HG03103 (cell line): ENCODE data around the gene BRPF3.
A peak's percentile ranks its signal among the peaks of the same experiment; 100 is the strongest.
"Not testable (repeated sequence)": the region's sequence is repeated elsewhere in the genome, so short reads cannot be mapped to it uniquely, and the experiment has no call there.

Source experiments
- ATAC-seq: cut with Tn5 transposase; IDR thresholded peaks from one replicate; pipeline ENCODE4 v1.9.1; 2021; ENCODE audit warnings: low read depth; ENCODE audit not compliant: unreplicated experiment

BRPF3 gene

GRCh38 chr6:36200154-36200891, 3.8 kb downstream of the BRPF3 start:
- no peak for ATAC-seq

DNA sequence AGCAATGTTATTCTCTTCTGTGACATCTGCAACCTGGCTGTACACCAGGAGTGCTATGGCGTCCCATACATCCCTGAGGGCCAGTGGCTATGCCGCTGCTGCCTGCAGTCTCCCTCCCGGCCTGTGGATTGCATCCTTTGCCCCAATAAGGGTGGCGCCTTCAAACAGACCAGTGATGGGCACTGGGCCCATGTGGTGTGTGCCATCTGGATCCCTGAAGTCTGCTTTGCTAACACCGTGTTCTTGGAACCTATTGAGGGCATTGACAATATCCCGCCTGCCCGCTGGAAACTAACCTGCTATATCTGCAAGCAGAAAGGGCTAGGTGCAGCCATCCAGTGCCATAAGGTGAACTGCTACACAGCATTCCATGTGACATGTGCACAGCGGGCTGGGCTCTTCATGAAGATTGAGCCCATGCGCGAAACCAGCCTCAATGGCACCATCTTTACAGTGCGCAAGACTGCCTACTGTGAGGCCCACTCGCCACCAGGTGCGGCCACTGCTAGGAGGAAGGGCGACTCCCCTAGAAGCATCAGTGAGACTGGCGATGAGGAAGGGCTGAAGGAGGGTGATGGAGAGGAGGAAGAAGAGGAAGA, 4.6 kb downstream of the BRPF3 start:
- ATAC-seq: no peak

DNA sequence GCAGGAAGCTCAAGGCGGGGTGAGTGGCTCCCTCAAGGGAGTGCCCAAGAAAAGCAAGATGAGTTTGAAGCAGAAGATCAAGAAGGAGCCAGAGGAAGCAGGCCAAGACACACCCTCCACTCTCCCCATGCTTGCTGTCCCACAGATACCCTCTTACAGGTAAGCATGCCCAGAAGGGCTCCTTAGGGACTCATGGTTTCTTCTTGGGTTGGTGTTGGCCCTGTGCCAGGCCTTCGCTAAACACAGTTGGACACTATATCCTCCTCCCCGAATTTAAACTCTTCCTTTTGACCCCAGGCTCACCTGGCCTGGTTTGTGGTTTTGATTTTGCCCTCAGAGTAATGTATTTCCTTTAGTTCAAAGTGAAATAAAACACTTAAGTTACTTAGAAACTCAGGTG, 5.1 kb downstream of the BRPF3 start:
- no peak for ATAC-seq

- no peak for ATAC-seq
Observed at GRCh38 chr6:36202101-36202500, 5.6 kb downstream of the BRPF3 start.

DNA sequence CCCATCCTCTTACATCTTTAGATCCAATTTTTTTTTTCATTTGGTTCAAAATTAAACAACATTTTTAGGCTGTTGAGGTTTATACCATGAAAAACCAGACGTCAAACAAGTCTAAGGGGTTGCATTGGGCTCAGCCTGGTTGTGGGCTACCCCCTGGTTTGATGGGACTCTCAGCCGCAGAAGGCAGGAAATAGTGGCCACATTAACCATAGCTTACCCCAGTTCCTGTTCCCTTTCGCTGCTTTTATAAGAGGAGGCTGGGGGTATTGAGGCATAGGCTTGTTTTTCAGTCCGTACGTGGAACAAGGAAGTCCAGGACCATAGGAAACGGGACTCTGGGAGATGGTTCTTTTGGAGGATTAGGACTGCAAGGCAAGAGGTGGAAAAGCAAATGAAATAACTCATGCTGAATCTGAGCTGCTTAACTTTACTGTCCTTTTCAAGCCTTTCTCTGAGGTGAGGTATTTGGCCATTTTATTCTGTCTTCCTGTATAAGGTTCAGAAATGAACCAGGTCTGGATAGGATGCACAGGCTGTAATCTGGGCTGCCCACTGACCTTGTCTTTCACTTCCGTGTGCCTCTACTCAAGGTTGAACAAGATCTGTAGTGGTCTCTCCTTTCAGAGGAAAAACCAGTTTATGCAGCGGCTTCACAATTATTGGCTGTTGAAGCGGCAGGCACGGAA, 7.7 kb downstream of the BRPF3 start:
- peak; percentile 51 for ATAC-seq

DNA sequence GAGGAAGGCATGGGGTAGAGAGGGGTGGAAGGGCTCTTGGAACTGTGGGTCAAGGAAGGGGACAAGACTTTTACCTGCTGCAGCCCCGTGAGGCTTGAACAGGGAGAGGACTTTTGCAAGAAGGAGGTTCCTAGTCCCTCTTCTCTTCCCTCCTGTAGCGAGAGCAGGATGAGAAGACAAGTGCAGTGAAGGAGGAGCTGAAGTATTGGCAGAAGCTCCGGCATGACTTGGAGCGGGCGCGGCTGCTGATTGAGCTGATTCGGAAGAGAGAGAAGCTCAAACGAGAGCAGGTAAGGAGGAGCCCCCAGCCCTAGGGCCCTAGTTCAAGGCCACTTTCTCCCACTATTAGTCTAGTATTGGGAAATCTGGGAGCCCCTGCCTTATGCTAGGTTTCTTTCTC, 10.6 kb downstream of the BRPF3 start:
- ATAC-seq: no peak

GRCh38 chr6:36209606-36210005, 13.1 kb downstream of the BRPF3 start:
- no peak for ATAC-seq

DNA sequence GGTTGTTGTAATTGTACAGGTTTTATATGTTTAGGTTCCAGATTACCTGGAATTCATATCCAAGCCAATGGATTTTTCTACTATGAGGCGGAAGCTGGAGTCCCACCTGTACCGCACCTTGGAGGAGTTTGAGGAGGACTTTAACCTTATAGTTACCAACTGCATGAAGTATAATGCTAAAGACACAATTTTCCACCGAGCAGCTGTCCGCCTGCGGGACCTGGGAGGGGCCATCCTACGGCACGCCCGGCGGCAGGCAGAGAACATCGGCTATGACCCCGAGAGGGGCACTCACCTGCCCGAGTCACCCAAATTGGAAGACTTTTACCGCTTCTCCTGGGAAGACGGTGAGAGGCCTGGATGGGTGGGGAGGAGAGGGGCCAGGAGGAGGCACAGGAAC, 13.6 kb downstream of the BRPF3 start:
- ATAC-seq: no peak

DNA sequence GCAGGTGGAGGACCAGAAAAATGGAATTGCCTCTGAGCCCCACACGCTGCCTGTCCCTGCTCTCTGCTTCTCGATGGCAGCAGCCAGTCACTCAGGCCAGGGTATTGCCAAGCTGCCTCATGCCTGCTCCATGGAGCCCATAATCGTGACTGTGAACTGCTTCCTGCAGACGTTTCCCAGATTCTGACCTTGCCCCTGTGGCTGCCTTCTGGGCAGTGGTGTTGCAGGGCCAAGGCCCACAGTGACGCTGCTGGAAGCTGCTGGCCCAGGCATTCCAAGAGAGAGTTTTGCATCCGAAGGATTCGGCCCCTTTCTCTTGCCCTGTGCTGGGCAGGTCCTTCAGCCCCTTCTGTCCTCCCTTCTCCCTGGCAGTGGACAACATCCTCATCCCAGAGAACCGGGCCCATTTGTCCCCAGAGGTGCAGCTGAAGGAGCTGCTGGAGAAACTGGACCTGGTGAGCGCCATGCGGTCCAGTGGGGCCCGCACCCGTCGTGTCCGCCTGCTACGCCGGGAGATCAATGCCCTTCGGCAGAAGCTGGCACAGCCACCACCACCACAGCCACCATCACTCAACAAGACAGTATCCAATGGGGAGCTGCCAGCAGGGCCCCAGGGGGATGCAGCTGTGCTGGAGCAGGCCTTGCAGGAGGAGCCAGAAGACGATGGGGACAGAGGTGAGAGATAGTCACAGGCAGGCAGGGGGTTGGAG, 14.5 kb downstream of the BRPF3 start:
- no peak for ATAC-seq

DNA sequence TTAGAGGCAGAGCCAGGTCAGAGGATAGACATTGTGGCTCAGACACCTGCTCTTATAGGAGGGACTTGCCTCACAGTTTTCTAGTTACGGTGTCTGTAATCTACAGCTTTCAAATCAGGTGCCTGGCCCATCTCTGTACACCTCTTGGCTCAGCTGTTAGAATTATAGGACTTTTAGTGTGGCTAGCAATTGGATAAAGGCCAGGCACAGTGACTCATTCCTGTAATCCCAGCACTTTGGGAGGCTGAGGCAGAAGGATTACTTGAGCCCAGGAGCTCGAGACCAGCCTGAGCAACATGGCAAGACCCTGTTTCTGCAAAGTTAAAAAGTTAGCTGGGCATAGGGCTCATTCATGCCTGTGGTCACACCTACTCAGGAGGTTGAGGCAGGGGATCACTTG, 20.0 kb downstream of the BRPF3 start:
- no peak for ATAC-seq

GRCh38 chr6:36217188-36217587, 20.6 kb downstream of the BRPF3 start:
- no peak for ATAC-seq

DNA sequence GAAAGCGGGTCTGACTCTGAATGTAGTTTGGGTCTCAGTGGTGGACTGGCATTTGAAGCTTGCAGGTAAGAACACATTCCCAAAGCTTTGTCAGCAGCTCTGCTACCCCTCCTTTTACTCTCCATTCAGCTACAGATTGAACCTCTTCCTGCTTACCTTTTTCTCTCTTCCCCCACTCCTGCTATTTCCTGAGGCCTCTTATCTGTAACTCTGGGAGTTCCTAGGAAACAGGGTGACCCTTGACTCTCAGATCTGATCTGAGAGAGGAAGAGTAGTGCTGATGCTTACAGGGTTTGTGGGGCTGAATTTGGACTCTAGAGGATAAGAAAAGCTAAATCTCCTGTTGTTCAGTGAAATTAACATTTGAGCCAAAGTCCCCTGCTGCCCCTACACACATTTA, 21.4 kb downstream of the BRPF3 start:
- no peak for ATAC-seq

- not testable (repeated sequence) for ATAC-seq
Observed at GRCh38 chr6:36218516-36218915, 22.0 kb downstream of the BRPF3 start.

GRCh38 chr6:36219081-36219480, 22.5 kb downstream of the BRPF3 start:
- ATAC-seq: no peak

DNA sequence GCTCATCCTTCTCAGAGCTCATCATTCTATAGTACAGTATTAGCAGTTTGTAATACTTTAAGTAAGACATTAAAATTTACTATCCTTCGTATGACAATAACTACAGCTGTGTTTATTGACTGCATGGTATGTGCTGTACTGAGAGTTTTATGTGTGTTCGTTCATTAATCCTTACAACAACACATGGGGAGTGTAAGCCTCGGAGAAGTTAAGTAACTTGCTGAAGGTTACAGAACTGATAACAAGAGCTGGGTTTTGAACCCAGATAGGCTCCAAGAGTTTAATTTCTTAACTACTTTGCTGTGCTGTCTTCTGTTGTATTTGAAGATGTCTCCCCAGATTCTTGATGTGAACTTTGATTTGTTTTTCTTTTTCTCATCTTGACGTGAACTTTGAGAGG, 23.7 kb downstream of the BRPF3 start:
- no peak for ATAC-seq

DNA sequence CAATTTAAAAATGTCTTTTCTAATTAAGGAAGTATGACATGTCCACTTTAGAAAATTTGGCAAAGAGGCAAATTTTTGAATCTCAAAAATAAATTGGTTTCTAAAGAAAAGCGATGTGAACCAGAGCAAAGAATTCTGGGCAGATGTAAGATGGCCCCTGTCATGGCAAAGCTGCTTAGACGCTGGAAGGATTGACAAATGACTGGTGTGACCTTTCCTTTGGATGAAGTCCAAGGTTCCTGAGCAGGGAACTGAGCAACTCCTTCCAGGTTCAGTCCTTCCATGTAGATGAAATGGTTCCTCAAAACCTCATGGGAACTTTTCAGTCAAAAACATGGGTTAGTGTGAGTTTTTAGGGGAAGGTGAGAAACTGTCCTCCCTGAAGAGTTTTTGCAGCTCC, 25.1 kb downstream of the BRPF3 start:
- no peak for ATAC-seq

GRCh38 chr6:36222924-36223323, 26.4 kb downstream of the BRPF3 start:
- no peak for ATAC-seq

- no peak for ATAC-seq
Observed at GRCh38 chr6:36223706-36224105, 27.2 kb downstream of the BRPF3 start.

DNA sequence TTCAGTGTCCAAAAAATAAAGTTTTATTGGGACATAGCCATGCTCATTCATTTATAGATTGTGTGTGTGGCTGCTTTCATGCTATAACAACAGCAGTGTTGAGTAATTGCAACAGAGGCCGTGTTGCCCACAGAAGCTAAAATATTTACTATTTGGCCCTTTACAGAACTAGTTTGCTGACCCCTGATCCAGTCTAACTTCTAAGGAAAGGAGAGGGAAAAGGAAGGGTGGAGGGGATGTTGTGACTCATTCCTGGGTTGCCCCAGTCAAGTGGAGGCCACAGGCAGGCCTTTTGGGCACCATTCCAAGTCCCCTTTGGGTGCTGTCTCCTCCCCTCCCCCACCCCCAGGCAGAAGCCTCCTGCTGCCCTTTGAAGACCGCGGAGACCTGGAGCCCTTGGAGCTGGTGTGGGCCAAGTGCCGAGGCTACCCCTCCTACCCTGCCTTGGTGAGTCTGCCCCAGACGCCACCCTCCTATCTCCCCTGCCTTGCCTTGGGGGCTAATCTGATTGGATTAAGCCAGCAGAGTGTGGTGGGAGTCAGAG, 28.4 kb downstream of the BRPF3 start:
- ATAC-seq: no peak

GRCh38 chr6:36226438-36227047, 30.0 kb downstream of the BRPF3 start:
- no peak for ATAC-seq
